ENCODE data around the gene RABL6. TPM values are rescaled to one million over a fixed set of nuclear protein-coding genes. Genes with fewer than 3 reads are reported as not detected.

Gene RABL6
- total RNA-seq, 1 donor from 2014 or later = 64.1 TPM

DNA sequence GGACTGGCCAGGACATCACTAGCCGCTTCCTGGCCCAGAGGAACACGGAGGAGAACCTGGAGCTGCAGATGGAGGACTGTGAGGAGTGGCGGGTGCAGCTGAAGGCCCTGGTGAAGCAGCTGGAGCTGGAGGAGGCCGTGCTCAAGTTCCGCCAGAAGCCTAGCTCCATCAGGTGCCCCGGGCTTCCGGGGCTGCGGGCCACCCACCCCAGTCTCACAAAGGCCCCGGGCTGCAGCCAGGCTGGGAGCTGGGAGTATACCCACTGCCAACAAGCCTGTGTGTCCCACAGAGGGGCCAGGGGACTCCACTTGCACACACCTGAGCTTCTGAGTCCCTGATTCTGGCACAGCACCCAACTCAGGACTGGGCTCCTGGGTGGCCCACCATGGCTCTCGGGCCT, 1.7 kb upstream of the RABL6 start:
- H3K27me3 ChIP-seq (ENCODE audit: low read depth) = peaks cover 14% of the 10 kb centered on the region
- H3K27ac ChIP-seq (replicated peaks) = no peak overlapping the region
- H3K4me3 ChIP-seq = no peak overlapping the region
- intact Hi-C loops (cut with micrococcal nuclease) = no loop called here
- TF ChIP-seq, protein P1, sequence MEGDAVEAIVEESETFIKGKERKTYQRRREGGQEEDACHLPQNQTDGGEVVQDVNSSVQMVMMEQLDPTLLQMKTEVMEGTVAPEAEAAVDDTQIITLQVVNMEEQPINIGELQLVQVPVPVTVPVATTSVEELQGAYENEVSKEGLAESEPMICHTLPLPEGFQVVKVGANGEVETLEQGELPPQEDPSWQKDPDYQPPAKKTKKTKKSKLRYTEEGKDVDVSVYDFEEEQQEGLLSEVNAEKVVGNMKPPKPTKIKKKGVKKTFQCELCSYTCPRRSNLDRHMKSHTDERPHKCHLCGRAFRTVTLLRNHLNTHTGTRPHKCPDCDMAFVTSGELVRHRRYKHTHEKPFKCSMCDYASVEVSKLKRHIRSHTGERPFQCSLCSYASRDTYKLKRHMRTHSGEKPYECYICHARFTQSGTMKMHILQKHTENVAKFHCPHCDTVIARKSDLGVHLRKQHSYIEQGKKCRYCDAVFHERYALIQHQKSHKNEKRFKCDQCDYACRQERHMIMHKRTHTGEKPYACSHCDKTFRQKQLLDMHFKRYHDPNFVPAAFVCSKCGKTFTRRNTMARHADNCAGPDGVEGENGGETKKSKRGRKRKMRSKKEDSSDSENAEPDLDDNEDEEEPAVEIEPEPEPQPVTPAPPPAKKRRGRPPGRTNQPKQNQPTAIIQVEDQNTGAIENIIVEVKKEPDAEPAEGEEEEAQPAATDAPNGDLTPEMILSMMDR (IDR thresholded peaks at IDR 0.05; ENCODE audit: borderline replicate concordance) = no peak
- H3K4me1 ChIP-seq = peaks cover 53% of the 10 kb centered on the region
- no peaks in the 10 kb centered on the region for H3K9me3 ChIP-seq (replicated peaks)
- peak; percentile 13 for DNase-seq
- peaks cover 7% of the 10 kb centered on the region for H3K36me3 ChIP-seq

DNA sequence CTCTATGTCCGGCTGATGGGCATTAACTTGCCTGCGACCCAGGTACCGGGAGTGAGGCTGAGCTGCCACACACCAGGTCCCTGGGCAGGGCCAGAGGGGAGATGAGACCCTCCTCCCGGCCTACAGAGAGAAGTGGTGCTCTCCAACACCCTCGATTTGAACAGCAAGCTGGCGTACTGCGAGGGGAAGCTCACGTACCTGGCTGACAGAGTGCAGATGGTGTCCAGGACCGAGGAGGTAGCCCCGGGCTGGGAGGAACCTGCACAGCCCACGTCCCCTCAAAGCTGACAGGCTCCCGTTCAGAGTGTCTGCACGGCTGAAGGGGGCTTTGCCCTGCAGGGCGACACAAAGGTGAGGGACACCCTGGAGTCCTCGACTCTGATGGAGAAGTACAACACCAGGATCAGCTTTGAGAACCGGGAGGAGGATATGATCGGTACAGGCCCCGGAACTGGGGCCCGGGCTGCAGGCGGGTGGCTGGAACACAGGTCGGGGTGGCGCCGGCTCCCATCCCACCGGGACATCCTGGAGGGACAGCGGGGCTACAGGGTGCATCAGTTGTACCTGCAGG, 1.0 kb upstream of the RABL6 start:
- TF ChIP-seq, protein P1 (IDR thresholded peaks at IDR 0.05; ENCODE audit: borderline replicate concordance) = no peak
- peak overlapping the region; percentile 98 for H3K4me3 ChIP-seq
- H3K27me3 ChIP-seq (ENCODE audit: low read depth) = peaks cover 8% of the 10 kb centered on the region
- peaks cover 53% of the 10 kb centered on the region for H3K4me1 ChIP-seq
- no peaks in the 10 kb centered on the region for H3K9me3 ChIP-seq (replicated peaks)
- no peak for DNase-seq
- H3K27ac ChIP-seq (replicated peaks) = peak overlapping the region; percentile 92
- intact Hi-C loops (cut with micrococcal nuclease) = no loop called here
- peaks cover 7% of the 10 kb centered on the region for H3K36me3 ChIP-seq

DNA sequence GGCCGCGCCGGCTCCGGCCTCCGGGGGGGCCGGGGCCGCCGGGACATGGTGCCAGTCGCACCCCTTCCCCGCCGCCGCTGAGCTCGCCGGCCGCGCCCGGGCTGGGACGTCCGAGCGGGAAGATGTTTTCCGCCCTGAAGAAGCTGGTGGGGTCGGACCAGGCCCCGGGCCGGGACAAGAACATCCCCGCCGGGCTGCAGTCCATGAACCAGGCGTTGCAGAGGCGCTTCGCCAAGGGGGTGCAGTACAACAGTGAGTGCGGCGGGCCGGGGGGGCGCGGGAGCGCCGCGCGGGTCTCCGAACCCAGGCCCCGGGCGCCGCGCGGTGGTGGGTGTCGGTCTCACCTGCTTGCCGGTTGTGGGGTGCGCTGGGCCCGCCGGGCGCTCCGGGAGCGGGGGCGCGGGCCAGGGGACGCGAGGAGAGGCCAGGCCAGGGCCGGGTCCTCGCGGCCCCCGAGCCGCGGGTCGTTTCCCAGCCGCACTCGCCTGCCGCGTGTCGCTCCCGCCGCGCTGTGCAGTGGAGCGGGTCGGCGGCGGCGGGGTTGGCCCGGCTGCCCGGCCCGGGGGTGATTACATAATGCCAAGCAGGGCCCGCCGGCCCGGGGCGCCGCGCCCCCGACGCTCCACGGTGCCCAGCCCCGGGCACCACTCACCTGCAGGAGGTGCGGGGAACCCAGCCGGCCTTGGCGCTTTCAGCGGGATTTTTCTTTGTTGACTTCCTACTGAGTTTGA, 492 bp downstream of the RABL6 start:
- peaks cover 13% of the 10 kb centered on the region for H3K36me3 ChIP-seq
- peak overlapping the region; percentile 92 for H3K27ac ChIP-seq (replicated peaks)

DNA sequence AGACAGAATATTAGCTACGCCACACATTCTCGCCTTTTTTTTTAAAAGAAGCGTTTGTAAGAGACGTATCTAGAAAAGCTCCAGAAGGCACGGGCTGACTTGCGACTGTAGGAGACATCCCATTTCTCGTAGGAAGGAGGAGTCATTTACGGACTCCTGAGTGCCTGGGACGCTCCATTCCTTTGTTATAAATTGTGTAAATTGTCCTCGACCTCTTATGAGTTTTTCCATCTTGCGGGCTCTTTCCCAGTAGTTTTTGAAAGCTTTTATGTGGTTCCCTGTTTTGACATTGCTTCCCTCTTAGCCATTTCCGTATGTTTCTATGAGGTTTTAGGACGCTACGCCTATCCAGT, 1.0 kb downstream of the RABL6 start:
- peak overlapping the region; percentile 98 for H3K4me3 ChIP-seq
- peak overlapping the region; percentile 92 for H3K27ac ChIP-seq (replicated peaks)
- H3K36me3 ChIP-seq = peaks cover 13% of the 10 kb centered on the region
- DNase-seq = no peak
- H3K9me3 ChIP-seq (replicated peaks) = no peaks in the 10 kb centered on the region
- peaks cover 54% of the 10 kb centered on the region for H3K4me1 ChIP-seq
- TF ChIP-seq, protein P1 (IDR thresholded peaks at IDR 0.05; ENCODE audit: borderline replicate concordance) = no peak
- no peaks in the 10 kb centered on the region for H3K27me3 ChIP-seq (ENCODE audit: low read depth)
- intact Hi-C loops (cut with micrococcal nuclease) = no loop called here

More for the DNA sequence above, 492 bp downstream of the RABL6 start:
- Histone ChIP-seq H3K9me3 (replicated peaks) (no peaks in the 10 kb centered on the region), H3K4me1 (peaks cover 54% of the 10 kb centered on the region), H3K27me3 (ENCODE audit: low read depth) (no peaks in the 10 kb centered on the region), H3K4me3 (peak overlapping the region; percentile 98)
- TF ChIP-seq, protein P1 (IDR thresholded peaks at IDR 0.05; ENCODE audit: borderline replicate concordance) = peak; percentile 21
- intact Hi-C loops (cut with micrococcal nuclease) = no loop called here
- peak; percentile 16 for DNase-seq

DNA sequence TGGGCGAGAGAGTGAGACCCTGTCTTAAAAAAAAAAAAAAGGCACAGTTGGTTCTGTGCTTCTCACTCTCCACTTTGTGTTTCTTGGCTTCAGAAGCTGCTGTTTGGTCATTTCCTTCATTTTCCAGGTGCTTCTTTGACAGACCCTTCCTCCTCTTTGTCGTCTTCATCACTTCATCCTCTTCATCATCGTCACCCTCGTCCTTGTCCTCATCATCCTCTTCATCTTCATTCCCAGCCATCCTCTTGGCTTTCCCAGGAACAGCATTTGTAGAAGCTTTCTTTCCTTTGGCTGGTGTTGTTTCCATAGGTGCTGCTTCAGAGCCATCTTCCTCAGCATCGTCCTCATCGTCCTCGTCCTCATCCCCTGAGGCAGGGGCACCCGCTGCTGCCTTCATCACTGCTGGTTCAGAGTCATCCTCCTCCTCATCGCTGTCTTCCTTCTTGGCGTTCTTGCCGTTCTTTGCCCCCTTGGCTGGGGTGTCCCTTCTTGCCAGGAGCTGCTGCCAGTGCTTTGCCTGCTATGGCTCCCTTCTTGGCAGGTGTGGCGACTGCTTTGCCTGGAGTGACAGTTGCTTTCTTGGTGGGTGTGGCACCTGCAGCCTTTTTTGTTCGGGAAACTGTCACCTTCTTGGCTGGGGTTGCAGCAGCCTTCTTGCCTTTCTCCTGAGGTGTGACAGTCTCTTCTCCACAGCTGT, 7.1 kb downstream of the RABL6 start:
- Histone ChIP-seq H3K4me1 (peaks cover 18% of the 10 kb centered on the region), H3K9me3 (replicated peaks) (no peaks in the 10 kb centered on the region), H3K27ac (replicated peaks) (no peak overlapping the region), H3K36me3 (peaks cover 27% of the 10 kb centered on the region), H3K27me3 (ENCODE audit: low read depth) (no peaks in the 10 kb centered on the region), H3K4me3 (no peak overlapping the region)
- TF ChIP-seq, protein P1 (IDR thresholded peaks at IDR 0.05; ENCODE audit: borderline replicate concordance) = no peak
- intact Hi-C loops (cut with micrococcal nuclease) = no loop called here
- DNase-seq = no peak

All from left ventricle myocardium inferior (tissue), 1 donor.